C4-2B (cell line): Measurements from ENCODE around the gene KLHDC1.

Experiments used
- ZFX ChIP-seq: fragments of 450-650 bp; IDR thresholded peaks from 2 replicates; pipeline ENCODE4 v1.6.1; 2017
- TF ChIP-seq, protein P1 (sequence below): fragments of 450-650 bp; conservative IDR thresholded peaks from 2 replicates; pipeline ENCODE4 v1.5.1; 2017; ENCODE audit warnings: mild to moderate bottlenecking

DNA sequence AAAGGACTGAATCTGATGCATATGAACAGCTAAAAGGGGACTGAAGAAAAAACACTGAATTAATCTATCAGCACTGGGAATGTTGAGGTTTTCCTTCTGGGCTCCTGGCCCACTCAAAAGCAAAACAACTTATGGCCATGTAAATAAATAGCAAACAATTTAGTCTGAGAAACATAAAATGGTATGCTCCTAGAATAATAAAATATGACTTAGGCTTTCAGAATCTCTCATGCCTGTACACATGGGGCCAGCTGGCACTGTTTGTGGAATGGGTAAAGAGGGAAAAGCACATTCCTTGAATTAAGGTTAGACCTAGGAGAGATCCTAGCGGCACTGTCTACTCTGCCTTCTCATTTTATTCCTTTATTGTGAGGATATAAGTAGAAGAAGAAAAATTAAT is 81.2 kb downstream of the KLHDC1 start:
- TF ChIP-seq, protein P1, sequence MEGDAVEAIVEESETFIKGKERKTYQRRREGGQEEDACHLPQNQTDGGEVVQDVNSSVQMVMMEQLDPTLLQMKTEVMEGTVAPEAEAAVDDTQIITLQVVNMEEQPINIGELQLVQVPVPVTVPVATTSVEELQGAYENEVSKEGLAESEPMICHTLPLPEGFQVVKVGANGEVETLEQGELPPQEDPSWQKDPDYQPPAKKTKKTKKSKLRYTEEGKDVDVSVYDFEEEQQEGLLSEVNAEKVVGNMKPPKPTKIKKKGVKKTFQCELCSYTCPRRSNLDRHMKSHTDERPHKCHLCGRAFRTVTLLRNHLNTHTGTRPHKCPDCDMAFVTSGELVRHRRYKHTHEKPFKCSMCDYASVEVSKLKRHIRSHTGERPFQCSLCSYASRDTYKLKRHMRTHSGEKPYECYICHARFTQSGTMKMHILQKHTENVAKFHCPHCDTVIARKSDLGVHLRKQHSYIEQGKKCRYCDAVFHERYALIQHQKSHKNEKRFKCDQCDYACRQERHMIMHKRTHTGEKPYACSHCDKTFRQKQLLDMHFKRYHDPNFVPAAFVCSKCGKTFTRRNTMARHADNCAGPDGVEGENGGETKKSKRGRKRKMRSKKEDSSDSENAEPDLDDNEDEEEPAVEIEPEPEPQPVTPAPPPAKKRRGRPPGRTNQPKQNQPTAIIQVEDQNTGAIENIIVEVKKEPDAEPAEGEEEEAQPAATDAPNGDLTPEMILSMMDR = no peak
- no peak for TF ChIP-seq ZFX
